Metanephros (tissue), 1 donor: Measurements from ENCODE around the gene HMGB2. TPM values are rescaled to one million over a fixed set of nuclear protein-coding genes. Genes with fewer than 3 reads are reported as not detected.

Source experiments
- total RNA-seq: library from RNA; depleted of rRNA; stranded (reverse); fragments of >200 nt; gene quantifications from one replicate; pipeline ENCODE4 v1.2.3, GENCODE V29; 2014

Gene HMGB2
- 107 TPM for total RNA-seq

GRCh38 chr4:173334085-173334890, at the start of gene HMGB2:
Gene HMGB2, minus strand, starts transcription at chr4:173334358. Its CDS starts 709 bp downstream, at chr4:173333649.

GRCh38 chr4:173370477-173371291, 36.5 kb upstream of the HMGB2 start, which contains the start of gene SAP30:
Gene SAP30, plus strand, starts transcription at chr4:173370954. Its CDS starts 229 bp downstream, at chr4:173371183.

Other genes with a start within 250 kb of the HMGB2 start
- 27.5 TPM for gene GALNT7, start 165.5 kb downstream of the HMGB2 start, total RNA-seq
- gene SAP30, start 36.6 kb upstream of the HMGB2 start, total RNA-seq, result 18.9 TPM
- gene SCRG1, start 64.8 kb upstream of the HMGB2 start, total RNA-seq, result not detected
- 0.35 TPM for gene HAND2, start 195.9 kb upstream of the HMGB2 start, total RNA-seq